Measurements from ENCODE around the gene CBL. TPM values are rescaled to one million over a fixed set of nuclear protein-coding genes. Genes with fewer than 3 reads are reported as not detected.

Gene CBL
- total RNA-seq, 2 donors from 2014 or later: 35.9 to 41.7 TPM

DNA sequence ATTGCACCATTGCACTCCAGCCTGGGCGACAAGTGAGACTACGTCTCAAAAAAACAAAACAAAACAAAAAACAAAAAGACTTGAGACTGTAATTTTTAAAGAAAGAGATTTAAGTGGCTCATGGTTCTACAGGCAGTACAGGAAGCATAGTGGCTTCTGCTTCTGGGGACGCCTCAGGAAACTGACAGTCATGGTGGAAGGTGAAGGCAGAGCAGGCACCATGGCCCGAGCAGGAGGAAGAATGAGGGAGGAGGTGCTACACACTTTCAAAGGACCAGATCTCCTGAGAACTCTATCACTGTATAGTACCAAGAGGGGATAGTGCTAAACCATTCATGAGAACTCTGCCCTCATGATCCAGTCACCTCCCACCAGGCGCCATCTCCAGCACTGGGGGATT lies 52.0 kb downstream of the CBL start:
- Mint-ChIP-seq H3K27ac (peak overlapping the region; percentile 14), H3K9me3 (no peaks in the 10 kb centered on the region), H3K4me1 (peaks cover 44% of the 10 kb centered on the region), H3K27me3 (no peaks in the 10 kb centered on the region), H3K4me3 (peak overlapping the region; percentile 50), H3K36me3 (ENCODE audit: low read depth) (peaks cover 8% of the 10 kb centered on the region)
- ATAC-seq (replicated peaks): no peak

DNA sequence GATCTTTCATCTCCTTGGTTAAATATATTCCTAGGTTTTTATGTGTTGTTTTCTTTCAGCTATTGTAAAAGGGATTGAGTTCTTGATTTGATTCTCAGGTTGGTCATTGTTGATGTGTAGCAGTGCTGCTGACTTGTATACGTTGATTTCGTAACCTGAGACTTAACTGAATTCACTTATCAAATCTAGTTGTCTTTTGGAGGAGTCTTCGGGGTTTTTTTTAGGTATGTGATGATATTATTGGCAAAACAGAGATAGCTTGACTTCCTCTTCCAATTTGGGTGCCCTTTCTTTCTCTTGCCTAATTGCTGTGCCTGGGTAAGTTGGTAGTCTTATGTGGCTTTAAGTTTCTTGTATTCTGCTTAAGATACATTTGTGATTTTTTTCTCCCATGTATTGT lies 52.8 kb downstream of the CBL start:
- Mint-ChIP-seq H3K27me3 (no peaks in the 10 kb centered on the region), H3K36me3 (ENCODE audit: low read depth) (peaks cover 8% of the 10 kb centered on the region), H3K9me3 (no peaks in the 10 kb centered on the region), H3K27ac (peak overlapping the region; percentile 77), H3K4me3 (peak overlapping the region; percentile 50), H3K4me1 (peaks cover 44% of the 10 kb centered on the region)
- ATAC-seq (replicated peaks): no peak

DNA sequence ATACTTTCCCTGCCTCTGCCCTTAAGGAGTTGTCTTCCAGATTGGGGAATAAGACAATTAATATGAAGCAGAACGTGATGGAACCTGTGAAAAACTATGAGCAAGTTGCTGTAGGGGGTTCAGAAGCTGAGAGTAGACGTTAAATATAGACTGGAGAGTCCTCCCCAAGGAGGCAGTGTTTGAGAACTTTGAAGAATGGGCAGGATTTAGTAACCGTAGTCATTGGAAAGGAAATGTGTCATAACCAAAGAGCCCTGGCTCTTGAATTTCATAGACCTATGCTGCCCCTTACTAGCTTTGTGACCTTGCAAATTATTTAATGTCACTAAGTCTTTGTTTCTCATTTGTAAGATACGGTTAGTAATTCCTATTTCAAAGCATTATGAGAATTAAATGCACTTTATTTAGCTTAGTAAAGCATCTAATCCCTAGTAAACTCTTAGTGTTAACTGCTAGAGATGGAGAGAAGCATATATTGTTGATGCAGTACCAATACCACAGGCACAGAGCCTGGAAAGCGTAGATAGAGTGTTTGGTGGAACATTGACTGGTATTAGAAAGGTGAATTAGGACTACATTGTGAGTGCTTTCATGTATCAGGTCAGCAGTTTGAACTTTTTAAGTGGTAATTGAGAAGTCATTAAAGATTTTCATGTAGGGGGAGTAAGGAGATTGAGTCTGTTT lies 56.7 kb downstream of the CBL start:
- no peak overlapping the region for H3K4me3 Mint-ChIP-seq
- no peaks in the 10 kb centered on the region for H3K36me3 Mint-ChIP-seq (ENCODE audit: low read depth)
- H3K27me3 Mint-ChIP-seq: no peaks in the 10 kb centered on the region

DNA sequence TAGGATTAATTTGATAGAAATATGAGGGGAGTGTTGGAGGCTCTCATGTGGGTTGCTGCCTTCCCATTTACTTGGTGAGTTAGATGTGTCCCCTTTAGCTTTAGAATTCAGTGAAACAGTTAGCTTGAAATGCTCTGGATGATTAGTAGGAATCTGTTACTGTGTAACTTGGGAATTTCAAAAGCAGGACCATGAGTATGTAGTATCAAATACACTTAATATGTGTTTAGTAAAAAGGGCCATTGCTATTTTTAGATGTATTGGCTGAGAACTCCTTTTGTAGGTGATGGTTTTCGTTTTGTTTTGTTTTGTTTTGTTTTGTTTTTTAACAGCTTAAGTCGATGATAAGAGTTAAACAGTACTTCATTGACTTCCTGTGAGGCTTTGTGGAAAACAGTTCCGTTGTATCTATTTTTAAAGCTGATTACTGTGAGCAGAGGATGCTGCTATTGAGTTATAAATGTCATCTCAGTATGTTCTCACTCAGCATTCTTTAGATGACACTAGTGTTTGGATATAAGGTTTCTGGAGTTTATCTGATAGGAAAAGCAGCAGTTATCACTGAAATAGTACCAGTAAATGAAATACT lies 57.3 kb downstream of the CBL start:
- H3K9me3 Mint-ChIP-seq: no peaks in the 10 kb centered on the region
- H3K36me3 Mint-ChIP-seq (ENCODE audit: low read depth): no peaks in the 10 kb centered on the region
- no peak overlapping the region for H3K4me3 Mint-ChIP-seq
- H3K4me1 Mint-ChIP-seq: peaks cover 37% of the 10 kb centered on the region
- H3K27me3 Mint-ChIP-seq: no peaks in the 10 kb centered on the region
- peak; percentile 25 for ATAC-seq (replicated peaks)
- no peak overlapping the region for H3K27ac Mint-ChIP-seq

More for the DNA sequence above, 56.7 kb downstream of the CBL start:
- Mint-ChIP-seq H3K27ac (no peak overlapping the region), H3K4me1 (peaks cover 42% of the 10 kb centered on the region), H3K9me3 (no peaks in the 10 kb centered on the region)
- ATAC-seq (replicated peaks): peak; percentile 84

DNA sequence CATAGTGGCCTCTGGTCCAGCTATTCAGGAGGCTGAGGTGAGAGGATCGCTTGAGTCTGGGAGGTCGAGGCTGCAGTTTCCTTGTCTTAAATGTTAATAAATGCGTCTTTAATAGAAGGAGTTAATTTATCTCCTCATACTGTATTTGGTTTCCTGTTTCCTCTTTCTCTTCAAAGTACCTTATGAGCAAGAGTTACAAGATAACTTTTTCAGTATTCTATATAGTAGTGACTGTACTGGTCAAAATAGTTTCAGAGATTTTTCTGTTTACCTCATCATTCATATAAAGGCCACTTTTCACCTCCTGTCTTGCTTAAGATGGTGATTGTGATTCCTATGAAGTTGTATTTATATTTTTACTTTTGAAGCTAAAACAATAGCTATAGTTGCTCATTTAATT lies 59.9 kb downstream of the CBL start:
- Mint-ChIP-seq H3K4me1 (peaks cover 18% of the 10 kb centered on the region), H3K4me3 (peak overlapping the region; percentile 66), H3K27ac (peak overlapping the region; percentile 74), H3K36me3 (ENCODE audit: low read depth) (no peaks in the 10 kb centered on the region), H3K9me3 (no peaks in the 10 kb centered on the region), H3K27me3 (no peaks in the 10 kb centered on the region)
- ATAC-seq (replicated peaks): peak; percentile 51

DNA sequence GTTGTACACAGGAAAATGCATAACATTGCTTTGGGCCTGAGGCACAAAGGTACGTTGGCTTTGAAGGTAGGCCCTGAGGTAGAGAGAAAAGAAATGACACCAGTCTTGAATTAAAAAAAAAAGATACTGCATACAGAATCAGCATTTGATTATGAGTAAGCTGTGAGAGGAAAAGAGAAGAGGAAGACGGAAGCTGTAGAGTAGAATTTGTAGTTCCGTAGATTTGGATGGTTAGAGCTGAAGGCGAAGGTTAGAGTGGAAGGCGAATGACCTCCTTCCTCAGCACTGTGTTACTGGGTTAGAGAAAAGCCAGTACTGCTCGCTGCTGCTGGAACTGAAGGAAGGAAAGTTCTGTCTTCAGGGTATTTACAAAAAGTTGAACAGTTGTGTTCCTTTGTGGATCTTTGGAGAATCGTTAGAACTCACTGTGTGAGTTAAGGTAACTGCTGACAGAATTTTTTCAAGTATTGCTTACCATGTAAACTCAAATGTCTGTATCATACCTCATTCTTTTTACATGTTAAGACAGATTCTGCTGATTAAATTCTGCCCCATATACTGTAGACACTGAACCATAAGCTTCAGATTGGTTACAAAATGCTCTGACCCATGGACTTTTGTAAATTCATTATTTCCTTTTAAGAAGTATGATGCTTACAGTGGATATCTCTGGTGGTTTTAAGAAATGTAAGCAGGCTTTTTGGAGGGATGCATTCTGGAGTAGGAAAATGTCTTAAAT lies 60.5 kb downstream of the CBL start:
- H3K4me1 Mint-ChIP-seq: peaks cover 18% of the 10 kb centered on the region
- H3K4me3 Mint-ChIP-seq: peak overlapping the region; percentile 66
- H3K27ac Mint-ChIP-seq: peak overlapping the region; percentile 74
- peaks cover under 1% of the 10 kb centered on the region for H3K36me3 Mint-ChIP-seq (ENCODE audit: low read depth)
- H3K27me3 Mint-ChIP-seq: no peaks in the 10 kb centered on the region
- no peaks in the 10 kb centered on the region for H3K9me3 Mint-ChIP-seq
- peak; percentile 42 for ATAC-seq (replicated peaks)

DNA sequence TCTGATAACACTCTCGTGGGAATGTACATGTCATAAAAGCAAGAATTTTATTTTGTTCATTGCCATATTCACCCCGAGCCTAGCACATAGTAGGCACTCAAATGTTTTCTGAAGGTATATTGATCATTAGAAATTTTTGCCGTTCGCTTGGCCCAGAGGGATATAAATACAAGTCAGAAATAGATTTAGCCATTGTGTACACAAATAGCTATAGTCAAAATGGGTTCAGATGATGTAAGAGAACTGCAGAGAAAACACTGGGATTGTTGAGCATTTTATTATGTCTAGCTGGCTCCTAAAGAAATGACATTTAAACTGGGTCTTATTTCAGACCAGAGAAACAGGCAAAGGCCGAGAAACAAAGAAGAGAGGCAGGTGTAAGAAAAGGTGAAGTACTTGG lies 61.5 kb downstream of the CBL start:
- no peaks in the 10 kb centered on the region for H3K27me3 Mint-ChIP-seq
- peaks cover 10% of the 10 kb centered on the region for H3K36me3 Mint-ChIP-seq (ENCODE audit: low read depth)
- no peaks in the 10 kb centered on the region for H3K9me3 Mint-ChIP-seq
- H3K4me3 Mint-ChIP-seq: peak overlapping the region; percentile 66
- peaks cover 18% of the 10 kb centered on the region for H3K4me1 Mint-ChIP-seq
- H3K27ac Mint-ChIP-seq: no peak overlapping the region
- ATAC-seq (replicated peaks): no peak

DNA sequence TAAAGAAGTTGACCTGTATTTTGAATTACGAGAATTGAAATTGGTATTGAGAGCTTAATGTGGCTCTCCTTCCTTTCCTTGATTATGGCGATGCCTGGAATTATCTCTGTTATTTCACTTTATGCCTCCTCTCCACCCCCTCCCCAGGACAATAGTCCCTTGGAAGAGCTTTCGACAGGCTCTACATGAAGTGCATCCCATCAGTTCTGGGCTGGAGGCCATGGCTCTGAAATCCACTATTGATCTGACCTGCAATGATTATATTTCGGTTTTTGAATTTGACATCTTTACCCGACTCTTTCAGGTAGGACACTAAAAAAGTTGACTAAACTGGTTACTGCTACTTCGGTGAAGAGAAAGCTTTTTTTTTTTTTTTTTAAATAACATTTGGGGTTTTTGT lies 67.6 kb downstream of the CBL start:
- no peaks in the 10 kb centered on the region for H3K9me3 Mint-ChIP-seq
- ATAC-seq (replicated peaks): no peak
- H3K4me3 Mint-ChIP-seq: no peak overlapping the region
- H3K36me3 Mint-ChIP-seq (ENCODE audit: low read depth): peaks cover 71% of the 10 kb centered on the region
- no peaks in the 10 kb centered on the region for H3K27me3 Mint-ChIP-seq
- H3K27ac Mint-ChIP-seq: no peak overlapping the region
- H3K4me1 Mint-ChIP-seq: no peaks in the 10 kb centered on the region

DNA sequence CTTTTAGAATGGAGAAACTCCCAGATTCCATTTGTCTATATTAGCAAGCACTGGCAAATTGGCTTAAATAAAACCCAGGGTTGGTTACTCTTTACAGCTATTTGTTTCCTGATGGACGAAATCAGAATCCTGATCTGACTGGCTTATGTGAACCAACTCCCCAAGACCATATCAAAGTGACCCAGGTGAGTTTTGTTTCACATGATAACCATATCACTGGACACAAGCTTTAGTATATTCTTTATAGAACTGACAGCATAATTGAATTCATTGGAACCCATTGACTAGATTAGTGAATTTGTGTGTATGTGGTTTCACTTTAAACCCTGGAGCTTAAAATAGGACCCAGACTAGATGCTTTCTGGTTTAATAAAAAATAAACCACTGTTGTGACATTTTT lies 71.5 kb downstream of the CBL start:
- H3K4me1 Mint-ChIP-seq: peaks cover 5% of the 10 kb centered on the region
- H3K4me3 Mint-ChIP-seq: no peak overlapping the region
- H3K27ac Mint-ChIP-seq: no peak overlapping the region
- H3K36me3 Mint-ChIP-seq (ENCODE audit: low read depth): peaks cover 96% of the 10 kb centered on the region
- ATAC-seq (replicated peaks): no peak
- H3K27me3 Mint-ChIP-seq: no peaks in the 10 kb centered on the region
- no peaks in the 10 kb centered on the region for H3K9me3 Mint-ChIP-seq

DNA sequence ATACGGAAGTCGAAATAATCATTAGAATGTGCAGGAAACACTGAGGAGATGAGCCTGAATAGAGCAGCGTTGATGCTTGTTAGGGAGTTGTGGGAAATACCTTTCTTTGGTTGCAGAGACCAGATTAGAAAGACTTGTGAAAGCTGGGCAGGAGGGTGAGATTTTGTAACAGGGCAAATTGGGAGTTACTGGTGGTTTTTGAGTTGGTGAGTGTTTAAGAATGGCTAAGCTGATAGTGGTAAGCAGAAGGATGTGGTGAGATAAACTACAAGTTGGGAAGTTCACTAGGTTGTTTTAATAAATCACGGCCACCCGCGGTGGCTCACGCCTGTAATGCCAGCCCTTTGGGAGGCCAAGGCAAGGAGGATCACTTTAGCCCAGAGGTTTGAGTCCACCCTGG lies 76.4 kb downstream of the CBL start:
- H3K9me3 Mint-ChIP-seq: no peaks in the 10 kb centered on the region
- no peak overlapping the region for H3K4me3 Mint-ChIP-seq
- H3K27me3 Mint-ChIP-seq: no peaks in the 10 kb centered on the region
- H3K27ac Mint-ChIP-seq: no peak overlapping the region
- H3K4me1 Mint-ChIP-seq: peaks cover 5% of the 10 kb centered on the region
- peaks cover 83% of the 10 kb centered on the region for H3K36me3 Mint-ChIP-seq (ENCODE audit: low read depth)
- ATAC-seq (replicated peaks): no peak

DNA sequence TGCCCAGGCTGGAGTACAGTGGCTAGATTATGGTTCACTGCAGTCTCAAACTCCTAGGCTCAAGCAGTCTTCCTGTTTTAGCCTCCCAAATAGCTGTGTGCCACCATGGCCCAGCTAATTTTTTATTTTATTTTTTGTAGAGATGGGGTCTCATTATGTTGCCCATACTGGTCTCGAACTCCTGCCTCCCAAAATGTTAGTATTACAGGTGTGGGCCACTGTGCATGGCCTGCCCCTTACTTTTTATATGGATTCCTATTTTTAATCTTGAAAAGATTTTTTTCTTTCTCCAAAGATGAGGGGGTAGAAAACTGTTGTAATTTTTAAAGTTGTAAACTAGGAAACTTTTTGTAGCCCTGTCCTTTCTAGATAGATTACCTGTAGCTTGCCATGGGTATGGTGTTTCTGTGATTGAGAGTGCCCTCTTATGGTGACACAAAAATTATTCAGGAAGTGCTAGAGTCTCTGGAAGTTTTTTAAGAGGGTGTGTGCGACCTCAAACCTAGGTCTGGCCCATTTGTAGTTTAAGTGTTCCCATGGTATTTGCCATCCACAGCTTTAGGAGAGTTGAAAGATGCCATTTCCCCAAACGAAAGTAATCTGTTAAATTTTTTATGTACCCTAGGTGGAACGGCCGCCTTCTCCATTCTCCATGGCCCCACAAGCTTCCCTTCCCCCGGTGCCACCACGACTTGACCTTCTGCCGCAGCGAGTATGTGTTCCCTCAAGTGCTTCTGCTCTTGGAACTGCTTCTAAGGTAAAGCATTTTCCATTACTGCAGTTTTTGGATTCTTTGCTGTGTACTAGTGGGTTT lies 78.4 kb downstream of the CBL start:
- Mint-ChIP-seq H3K9me3 (no peaks in the 10 kb centered on the region), H3K27me3 (no peaks in the 10 kb centered on the region), H3K4me1 (peaks cover 5% of the 10 kb centered on the region), H3K4me3 (no peak overlapping the region), H3K27ac (peak overlapping the region; percentile 64), H3K36me3 (ENCODE audit: low read depth) (peaks cover 83% of the 10 kb centered on the region)
- peak; percentile 88 for ATAC-seq (replicated peaks)

DNA sequence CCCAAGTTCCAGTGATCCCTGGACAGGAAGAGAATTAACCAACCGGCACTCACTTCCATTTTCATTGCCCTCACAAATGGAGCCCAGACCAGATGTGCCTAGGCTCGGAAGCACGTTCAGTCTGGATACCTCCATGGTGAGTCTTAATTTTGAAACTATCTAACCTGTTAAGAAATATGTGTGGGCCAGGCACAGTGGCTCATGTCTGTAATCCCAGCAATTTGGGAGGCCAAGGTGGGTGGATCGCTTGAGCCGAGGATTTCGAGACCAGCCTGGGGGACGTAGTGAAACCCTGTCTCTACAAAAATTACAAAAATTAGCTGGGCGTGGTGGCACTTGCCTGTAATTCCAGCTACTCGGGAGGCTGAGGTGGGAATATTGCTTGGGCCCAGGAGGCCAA lies 79.3 kb downstream of the CBL start:
- ATAC-seq (replicated peaks): no peak
- peaks cover 5% of the 10 kb centered on the region for H3K4me1 Mint-ChIP-seq
- peaks cover 79% of the 10 kb centered on the region for H3K36me3 Mint-ChIP-seq (ENCODE audit: low read depth)
- no peaks in the 10 kb centered on the region for H3K27me3 Mint-ChIP-seq
- no peaks in the 10 kb centered on the region for H3K9me3 Mint-ChIP-seq
- no peak overlapping the region for H3K4me3 Mint-ChIP-seq
- H3K27ac Mint-ChIP-seq: no peak overlapping the region

DNA sequence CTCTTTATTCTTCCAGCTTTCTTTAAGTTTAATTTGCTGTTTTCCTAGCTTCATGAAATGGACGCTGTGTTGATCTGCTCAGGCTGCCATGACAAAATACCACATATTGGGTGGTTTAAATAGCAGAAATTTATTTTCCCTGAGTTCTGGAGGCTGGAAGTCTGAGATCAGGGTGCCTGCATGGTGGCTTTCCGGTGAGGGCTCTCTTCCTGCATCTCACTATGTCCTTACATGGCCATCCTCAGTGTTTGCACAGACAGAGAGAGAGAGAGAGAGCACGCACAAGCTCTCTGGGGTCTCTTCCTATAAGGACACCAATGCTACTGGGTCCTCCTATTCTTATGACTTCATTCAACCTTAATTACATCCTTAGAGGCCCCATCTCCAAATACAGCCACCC lies 82.1 kb downstream of the CBL start:
- Mint-ChIP-seq H3K27me3 (no peaks in the 10 kb centered on the region), H3K27ac (no peak overlapping the region)

DNA sequence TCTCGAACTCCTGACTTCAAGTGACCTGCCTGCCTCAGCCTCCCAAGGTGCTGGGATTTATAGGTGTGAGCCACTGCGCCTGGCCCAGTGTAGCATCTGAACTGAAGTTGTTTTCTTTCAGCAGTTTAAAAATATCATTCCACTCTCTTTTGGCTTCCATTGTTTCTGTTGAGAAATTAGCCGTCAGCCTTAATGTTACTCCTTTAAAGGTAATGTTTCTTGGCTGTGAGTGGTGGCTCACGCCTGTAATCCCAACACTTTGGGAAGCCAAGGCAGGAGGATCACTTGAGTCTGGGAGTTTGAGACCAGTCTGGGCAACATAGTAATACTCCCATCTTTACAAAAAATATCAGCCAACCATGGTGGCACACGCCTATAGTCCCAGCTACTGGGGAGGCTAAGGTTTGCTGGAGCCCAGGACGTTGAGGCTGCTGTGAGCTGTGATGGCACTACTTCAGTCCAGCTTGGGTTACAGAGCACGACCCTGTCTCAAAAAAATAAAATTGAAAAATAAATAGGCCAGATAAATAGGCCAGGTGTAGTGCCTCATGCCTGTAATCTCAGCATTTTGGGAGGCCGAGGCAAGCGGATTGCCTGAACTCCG lies 84.9 kb downstream of the CBL start:
- H3K27me3 Mint-ChIP-seq: no peaks in the 10 kb centered on the region
- H3K27ac Mint-ChIP-seq: no peak overlapping the region
- H3K9me3 Mint-ChIP-seq: no peaks in the 10 kb centered on the region
- ATAC-seq (replicated peaks): no peak
- no peaks in the 10 kb centered on the region for H3K4me1 Mint-ChIP-seq
- peaks cover 81% of the 10 kb centered on the region for H3K36me3 Mint-ChIP-seq (ENCODE audit: low read depth)
- H3K4me3 Mint-ChIP-seq: no peak overlapping the region

More for the DNA sequence above, 82.1 kb downstream of the CBL start:
- H3K4me1 Mint-ChIP-seq: no peaks in the 10 kb centered on the region
- H3K9me3 Mint-ChIP-seq: no peaks in the 10 kb centered on the region
- H3K4me3 Mint-ChIP-seq: no peak overlapping the region
- no peak for ATAC-seq (replicated peaks)
- H3K36me3 Mint-ChIP-seq (ENCODE audit: low read depth): peaks cover 87% of the 10 kb centered on the region
